IPS-NIHi11 (cell line): ENCODE data around the gene TOMM22.

Experiments used
- DNase-seq: peaks from one replicate; pipeline ENCODE4 v3.0.0; 2012; ENCODE audit warnings: mixed read lengths, low spot score

The TOMM22 gene

DNA sequence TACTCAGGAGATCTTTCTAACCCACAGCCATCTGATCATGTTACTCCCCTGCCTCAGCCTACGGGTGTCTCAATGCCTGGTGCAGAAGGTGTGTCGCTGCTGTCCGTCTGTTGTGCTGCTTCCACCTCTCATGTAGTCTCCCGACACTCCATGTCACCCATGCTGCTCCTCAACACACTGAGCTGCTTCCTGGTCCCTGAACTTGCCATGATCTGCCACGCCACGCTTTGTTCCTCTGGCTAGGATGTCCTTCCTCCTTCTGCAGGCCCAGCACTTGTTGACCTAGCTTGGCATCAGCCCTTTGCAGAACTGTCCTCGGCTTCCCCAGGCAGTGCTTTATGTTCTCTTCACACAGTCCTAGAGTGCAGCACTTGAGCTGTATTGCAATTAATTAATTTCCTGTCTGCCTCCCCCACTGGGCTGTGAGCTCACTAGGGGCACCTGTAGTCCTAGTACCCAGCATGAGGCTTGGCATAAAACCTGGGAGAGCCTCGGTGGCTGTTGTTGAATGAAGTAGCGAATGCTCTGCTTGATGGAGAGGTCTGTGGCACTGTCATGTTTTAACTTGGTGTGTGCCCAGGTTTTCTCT, 33.5 kb downstream of the TOMM22 start:
- no peak for DNase-seq

- DNase-seq, result no peak
Measured at GRCh38 chr22:38715852-38716251, 34.1 kb downstream of the TOMM22 start.

DNA sequence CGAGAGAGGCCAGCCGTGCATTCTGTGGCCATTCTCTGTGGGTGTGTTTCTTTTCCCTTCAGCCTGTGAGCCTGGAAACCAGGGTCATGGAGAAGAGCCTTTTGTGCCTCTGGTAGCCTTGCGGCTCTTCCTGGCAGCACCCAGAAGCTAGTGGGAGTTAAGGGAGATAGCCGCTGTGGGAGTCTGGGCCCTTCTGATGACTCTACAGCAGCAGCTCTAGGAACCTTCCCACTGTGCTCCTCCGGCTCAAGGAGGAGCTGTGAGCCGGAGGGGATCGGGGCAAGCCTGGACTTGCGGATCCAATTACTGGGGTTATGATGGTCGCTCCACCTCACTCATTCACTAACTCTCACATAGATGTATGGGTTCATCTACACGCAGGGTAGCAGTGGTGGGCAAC, 34.5 kb downstream of the TOMM22 start:
- no peak for DNase-seq

DNA sequence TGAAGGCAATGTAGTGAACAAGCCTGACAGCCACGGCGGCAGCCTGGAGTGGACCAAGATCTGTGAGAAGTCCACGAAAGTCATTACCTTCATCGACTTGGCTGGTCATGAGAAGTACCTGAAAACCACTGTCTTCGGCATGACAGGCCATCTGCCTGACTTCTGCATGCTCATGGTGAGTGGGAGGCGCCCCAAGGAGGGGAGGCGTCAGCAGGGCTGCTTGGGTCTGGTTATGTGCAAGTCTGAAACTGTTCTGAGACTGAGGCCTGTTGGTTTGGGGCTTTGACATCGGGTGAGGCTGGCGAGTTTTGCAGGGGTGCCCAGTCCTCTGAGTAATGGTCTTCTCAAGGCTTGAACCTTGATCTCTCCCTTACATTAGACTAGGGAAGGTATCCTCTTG, 35.1 kb downstream of the TOMM22 start:
- DNase-seq, result no peak

- DNase-seq, result no peak
Measured at GRCh38 chr22:38717244-38717643, 35.5 kb downstream of the TOMM22 start.

- DNase-seq, result peak; percentile 71
Measured at GRCh38 chr22:38718414-38718813, 36.7 kb downstream of the TOMM22 start.

- DNase-seq, result no peak
Measured at GRCh38 chr22:38719196-38719595, 37.4 kb downstream of the TOMM22 start.

GRCh38 chr22:38720350-38720749, 38.6 kb downstream of the TOMM22 start:
- DNase-seq, result no peak

- no peak for DNase-seq
Measured at GRCh38 chr22:38721551-38721950, 39.8 kb downstream of the TOMM22 start.

- DNase-seq, result no peak
Measured at GRCh38 chr22:38724176-38724575, 42.4 kb downstream of the TOMM22 start.

- DNase-seq, result peak; percentile 70
Measured at GRCh38 chr22:38724926-38725571, 43.3 kb downstream of the TOMM22 start.

DNA sequence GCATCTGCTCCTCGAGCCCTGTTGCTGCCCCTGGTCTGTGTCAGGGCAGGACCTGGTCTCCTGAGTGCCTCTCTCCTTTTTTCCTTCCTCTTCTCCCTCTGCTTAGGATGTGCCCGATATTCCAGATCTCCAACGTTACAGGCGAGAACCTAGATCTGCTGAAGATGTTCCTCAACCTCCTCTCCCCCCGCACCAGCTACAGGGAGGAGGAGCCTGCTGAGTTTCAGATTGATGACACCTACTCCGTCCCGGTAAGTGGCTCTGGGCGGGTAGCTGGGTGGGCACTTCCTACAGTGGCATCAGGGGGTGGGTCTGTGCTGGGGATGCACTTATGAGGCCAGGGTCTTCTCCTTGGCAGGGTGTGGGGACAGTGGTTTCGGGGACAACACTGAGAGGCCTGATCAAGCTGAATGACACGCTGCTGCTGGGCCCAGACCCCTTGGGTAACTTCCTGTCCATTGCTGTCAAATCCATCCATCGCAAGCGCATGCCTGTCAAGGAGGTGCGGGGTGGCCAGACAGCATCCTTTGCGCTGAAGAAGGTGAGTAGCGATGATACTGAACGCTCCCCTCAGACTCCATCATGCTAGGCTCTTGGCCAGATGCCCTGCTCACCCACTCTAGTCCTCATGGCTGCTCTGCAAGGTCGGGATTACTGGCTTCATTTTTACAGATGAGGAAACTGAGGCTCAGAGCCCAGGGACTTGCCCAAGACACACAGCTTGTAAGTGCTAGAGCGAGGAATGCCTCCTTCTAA, 44.3 kb downstream of the TOMM22 start:
- no peak for DNase-seq

- DNase-seq, result no peak
Measured at GRCh38 chr22:38727123-38727522, 45.4 kb downstream of the TOMM22 start.

DNA sequence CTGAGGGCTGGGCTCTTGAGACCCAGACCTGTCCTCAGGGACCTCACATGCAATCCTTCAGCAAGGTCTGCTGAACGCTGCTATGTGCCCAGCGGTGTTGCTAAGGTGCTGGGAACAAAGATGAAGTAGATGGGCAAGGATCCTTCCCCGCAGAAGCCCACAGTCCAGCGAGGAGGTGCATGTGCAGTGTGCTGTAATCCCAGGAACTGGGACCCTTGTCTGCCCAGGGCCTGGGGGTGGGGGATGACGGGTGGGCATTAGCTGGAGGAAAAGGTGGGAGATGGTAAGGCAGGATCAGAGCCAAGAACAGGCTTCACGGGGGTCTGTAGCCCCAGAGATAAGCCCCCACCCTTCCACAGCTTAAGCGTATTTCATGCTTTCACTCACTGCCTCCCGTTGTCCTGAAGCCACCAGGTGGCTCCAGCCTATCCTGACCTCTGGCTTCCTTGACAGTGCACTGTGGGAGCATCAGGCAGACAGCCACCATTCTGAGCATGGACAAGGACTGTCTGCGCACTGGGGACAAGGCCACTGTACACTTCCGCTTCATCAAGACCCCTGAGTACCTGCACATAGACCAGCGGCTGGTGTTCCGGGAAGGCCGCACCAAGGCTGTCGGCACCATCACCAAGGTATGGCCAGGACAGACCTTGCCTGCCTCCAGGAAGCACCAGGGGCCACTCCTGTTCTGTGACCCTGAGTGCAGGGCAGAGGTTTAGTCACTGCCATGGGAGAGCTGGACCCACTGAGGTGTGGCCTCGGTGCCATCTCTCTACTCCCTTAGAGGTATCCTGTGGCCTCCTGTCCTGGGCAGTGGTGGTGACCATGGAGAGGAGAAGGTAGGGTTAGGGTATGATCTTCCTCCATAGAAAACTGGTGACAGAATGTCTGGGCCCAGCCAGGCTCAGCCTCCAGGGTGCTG, 46.0 kb downstream of the TOMM22 start:
- DNase-seq, result no peak

DNA sequence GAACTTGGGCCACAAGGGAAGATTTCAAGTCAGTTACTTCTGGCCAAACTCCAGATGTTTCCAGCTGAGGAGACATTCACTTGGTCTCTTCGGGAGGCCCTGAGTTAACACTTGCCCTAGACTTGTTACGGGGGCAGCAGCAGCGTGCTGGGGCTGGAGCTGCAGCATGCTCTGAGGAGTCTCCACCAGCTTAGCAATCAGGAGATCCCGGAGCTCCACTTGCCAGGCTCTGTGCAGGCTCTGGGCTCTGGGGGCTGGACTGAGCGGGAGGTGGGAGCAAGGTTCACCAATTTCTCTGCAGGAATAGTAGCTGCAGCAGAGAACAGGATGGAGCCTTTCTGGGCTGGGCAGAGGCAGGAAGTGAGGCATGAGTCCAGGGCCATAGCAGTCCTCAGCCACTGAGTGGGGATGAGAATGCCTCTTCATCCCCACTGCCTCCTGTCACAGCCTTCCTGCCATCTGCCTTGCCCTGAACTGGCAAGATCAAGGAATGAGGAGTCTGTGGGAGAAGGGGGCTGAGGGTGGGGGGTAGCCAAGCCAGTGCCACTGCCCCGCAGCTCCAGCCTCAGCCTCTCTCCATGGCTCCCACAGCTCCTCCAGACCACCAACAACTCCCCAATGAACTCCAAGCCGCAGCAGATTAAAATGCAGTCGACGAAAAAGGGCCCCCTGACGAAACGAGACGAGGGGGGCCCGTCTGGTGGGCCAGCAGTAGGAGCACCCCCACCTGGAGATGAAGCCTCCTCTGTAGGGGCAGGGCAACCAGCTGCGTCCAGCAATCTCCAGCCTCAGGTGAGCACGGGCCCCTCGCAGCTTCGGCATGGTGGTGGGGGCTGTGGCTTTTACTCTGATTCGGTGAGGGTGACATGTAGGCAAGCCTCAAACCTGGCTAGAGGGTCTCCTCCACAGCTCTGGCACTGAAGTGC, 47.4 kb downstream of the TOMM22 start:
- no peak for DNase-seq

- DNase-seq, result no peak
Measured at GRCh38 chr22:38729946-38730345, 48.2 kb downstream of the TOMM22 start.

- DNase-seq, result no peak
Measured at GRCh38 chr22:38730411-38730871, 48.7 kb downstream of the TOMM22 start.

GRCh38 chr22:38731703-38732161, 50.0 kb downstream of the TOMM22 start:
- DNase-seq, result no peak

DNA sequence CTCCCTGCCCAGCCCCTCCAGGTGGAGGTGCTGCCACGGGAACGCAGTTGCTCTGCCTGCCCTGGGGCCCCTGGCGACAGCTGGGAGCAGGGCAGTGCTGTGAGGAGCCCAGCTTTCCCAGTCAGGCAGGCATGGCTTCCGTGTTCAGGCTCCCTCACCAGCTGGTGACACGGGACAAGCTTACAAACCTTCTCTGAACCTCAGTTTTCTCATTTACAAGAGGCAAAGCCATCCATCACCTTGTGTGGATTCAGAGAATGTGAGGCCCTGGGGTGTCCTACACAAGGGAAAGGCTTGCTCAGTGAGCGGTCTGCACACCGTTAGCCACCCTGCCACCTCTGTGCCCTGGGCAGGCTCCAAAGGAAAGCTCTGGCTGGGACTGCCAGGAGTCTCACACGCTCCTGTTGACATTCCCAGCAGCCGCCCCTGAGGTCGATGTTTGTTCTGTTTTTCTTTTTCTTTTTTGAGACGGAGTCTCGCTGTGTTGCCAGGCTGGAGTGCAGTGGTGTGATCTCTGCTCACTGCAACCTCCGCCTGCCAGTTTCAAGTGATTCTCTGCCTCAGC, 50.6 kb downstream of the TOMM22 start:
- DNase-seq, result no peak

- DNase-seq, result peak; percentile 87
Measured at GRCh38 chr22:38733329-38733723, 51.6 kb downstream of the TOMM22 start.
